Stimulated activated CD4-positive, alpha-beta T cell treated with anti-CD3 and anti-CD28 coated beads, TNF-alpha, amount 100 ng/mL, for 24 hours (primary cell): ENCODE measurements around the gene MACF1.
"Not testable (repeated sequence)": the region's sequence is repeated elsewhere in the genome, so short reads cannot be mapped to it uniquely, and the experiment has no call there.

ENCODE experiments used
- DNase-seq, 3 experiments: peaks; one replicate each; pipeline ENCODE4 v3.0.0-alpha.2; 2020; ENCODE audit warnings: low read depth in 3 of 3

Gene MACF1

DNA sequence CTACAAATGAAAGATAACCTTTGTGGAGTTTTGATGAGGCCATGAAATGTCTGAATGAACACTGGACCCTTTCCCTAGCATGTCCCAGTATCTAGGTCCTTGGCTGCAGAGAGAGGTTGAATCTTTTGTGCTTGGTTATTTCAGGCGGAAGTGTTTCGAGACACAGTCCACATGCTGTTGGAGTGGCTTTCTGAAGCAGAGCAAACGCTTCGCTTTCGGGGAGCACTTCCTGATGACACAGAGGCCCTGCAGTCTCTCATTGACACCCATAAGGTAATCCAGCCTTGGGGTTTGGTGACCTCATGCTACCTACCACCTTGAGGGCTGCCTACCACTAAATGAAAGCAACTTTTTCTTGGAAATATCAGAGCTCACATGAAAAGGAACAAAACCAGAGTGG lies 248.0 kb downstream of the MACF1 start:
- DNase-seq, result no peak

GRCh38 chr1:39453603-39454002 lies 249.1 kb downstream of the MACF1 start:
- DNase-seq, result no peak

- DNase-seq, result no peak
Measured at GRCh38 chr1:39458991-39459390, 254.5 kb downstream of the MACF1 start.

DNA sequence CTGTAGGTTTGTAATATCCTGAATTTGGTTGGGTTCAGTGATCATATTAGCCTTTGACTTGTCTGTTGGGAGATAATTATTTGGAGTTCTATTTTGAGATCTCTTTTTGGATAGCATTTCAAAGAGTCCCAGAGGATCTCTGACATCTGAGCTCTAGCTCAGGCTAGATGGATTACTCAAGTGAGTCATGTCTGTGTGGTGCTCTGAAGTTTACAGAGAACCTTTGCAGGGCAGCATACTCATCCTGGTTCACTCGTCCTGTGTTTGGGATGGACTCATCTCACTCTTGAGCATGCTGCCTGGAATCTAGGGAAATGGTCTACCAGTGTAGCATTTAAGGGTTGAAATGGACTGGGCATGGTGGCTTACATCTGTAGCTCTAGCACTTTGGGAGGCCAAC lies 257.6 kb downstream of the MACF1 start:
- DNase-seq, result no peak

- DNase-seq, result no peak
Measured at GRCh38 chr1:39466413-39467107, 262.1 kb downstream of the MACF1 start.

DNA sequence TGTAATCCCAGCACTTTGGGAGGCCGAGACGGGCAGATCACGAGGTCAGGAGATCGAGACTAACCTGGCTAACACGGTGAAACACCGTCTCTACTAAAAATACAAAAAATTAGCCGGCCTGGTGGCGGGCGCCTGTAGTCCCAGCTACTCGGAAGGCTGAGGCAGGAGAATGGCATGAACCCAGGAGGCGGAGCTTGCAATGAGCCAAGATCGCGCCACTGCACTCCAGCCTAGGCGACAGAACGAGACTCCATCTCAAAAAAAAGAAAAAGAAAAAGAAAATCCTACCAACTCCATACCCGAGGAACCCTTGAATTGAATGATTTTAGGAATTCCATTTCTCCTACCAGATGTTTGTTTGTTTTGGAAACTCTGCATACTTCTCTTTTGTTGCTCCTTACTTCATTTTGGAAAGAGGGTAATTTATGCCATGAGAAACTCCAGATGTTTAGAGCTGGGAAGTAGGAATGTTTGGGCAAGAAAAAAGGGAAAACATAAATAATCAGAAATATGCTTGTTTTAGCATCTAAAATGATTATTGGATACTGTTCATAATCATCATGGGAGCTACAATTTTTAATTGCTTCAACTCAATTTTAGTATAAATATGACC lies 262.7 kb downstream of the MACF1 start:
- DNase-seq, result not testable (repeated sequence)

DNA sequence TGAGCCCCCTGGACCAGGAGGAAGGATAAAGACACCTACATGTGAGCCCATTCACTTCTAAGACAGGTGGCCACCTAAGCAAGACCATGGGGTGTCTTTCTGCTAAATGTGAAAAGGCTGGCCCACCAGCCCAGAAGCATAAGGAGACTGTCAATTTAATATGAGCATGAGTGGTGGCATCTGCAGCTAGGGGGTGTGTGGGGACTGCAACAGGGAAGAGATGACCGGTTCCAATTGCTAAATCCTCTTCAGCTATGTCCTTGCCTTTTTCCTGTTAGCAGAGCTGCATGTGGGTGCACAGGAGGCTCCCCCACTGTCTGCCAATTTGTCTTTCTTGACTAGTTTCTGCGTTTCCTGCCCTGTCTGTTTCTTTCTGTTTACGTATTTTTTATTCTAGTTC lies 264.7 kb downstream of the MACF1 start:
- DNase-seq, result no peak

DNA sequence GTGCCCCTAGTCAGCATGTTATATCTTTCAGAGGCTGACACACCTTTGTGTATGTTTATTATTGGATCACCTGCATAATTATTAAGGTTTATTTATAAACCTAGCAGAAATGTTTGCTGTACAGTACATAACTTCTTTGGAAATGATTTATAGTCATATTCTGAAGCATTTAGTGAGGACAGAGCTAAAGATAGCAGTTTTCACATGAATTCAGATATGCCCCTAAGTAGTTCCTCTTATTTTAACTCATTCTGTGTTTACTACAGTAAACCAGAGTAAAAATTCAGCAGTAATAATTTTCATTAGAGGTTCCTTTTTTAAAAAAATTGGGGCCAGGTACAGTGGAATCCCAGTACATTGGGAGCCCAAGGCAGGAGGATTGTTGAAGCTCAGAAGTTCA lies 265.5 kb downstream of the MACF1 start:
- DNase-seq, result no peak

DNA sequence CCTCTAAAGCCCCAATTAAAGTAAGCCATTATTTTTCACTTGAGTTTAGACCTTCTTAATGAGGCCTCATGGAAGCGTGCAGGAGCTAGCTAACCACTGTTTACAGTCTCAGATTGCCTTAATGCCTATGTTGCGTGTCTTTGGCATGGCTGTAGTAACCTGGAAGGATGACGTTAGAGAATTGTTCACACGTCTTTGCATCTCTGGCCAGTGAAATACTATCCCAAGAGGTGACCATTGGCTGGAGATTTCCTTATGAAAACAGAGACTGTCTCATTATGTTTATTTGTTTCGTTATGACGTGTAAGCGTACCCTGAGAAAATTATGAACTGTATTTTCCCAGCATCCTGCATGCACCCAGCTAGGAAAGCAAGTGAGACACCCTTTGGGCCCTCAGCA lies 268.3 kb downstream of the MACF1 start:
- no peak for DNase-seq

- no peak for DNase-seq
Measured at GRCh38 chr1:39473324-39473723, 268.8 kb downstream of the MACF1 start.

GRCh38 chr1:39474810-39475209 lies 270.3 kb downstream of the MACF1 start:
- DNase-seq, result no peak

- not testable (repeated sequence) for DNase-seq
Measured at GRCh38 chr1:39475551-39475950, 271.1 kb downstream of the MACF1 start.

GRCh38 chr1:39478126-39478915 lies 273.8 kb downstream of the MACF1 start:
- no peak for DNase-seq

DNA sequence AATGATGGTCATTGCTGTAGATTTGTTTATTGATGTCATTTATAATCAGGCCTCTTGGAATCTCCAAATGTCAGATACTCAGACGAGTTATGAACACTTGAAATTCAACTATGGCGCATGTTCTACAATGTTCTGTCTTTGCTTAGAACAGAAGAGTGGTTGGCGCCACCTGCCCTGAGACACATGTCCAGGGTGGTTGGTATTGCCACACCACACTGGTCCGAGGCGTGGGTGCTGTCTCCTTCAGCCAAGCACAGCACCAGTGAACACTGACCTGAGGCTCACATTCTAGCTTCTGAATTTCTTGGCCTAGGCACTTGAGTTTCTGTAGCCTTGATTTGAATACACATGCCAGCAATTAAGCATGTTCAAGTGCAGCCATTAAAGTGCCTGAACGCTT lies 276.8 kb downstream of the MACF1 start:
- DNase-seq, result no peak

DNA sequence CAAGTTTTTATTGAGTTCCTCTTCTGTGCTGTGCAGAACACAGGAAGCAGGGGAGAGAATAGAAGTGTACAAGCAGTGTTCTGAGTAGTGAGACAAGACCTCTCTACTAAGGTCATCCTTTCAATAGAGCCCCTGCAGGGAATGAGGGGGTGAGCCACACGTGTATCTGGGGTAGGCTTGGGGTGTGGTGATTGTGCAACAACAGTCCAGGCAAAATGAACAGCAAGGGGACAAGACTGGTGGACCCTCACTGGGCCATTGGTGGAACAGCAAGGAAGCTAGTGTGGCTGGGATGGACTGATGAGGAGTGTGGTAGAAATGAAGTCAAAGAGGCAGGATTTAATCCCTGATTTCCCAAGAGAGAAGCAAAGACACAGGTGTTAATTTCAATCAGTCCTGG lies 278.8 kb downstream of the MACF1 start:
- DNase-seq, result no peak

- no peak for DNase-seq
Measured at GRCh38 chr1:39484564-39484963, 280.1 kb downstream of the MACF1 start.

DNA sequence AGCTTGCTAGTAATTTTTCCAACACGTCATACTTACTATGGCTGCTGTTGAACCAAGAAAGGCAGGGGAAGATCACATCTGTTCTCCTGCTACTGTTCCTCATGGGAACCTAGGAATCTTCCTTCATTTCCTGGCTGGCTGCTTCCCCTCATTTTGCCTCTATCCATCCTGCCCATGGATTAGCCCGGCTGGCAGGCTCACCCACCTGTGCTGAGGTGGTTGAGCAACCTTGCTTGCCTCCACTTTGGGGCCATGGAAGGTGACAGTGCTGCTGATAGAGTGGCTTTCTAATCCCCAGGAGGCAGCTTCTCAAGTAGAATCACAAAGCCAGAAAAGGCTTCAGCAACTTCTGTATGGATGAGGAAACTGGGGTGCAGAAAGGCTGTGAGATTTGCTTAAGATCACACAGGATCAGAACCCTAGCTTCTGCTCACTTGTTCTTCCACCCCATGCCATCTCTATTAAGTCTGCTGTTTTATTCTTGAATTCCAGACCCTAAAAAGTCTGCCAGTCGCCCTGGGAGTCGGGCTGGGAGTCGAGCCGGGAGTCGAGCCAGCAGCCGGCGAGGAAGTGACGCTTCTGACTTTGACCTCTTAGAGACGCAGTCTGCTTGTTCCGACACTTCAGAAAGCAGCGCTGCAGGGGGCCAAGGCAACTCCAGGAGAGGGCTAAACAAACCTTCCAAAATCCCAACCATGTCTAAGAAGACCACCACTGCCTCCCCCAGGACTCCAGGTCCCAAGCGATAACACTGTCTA lies 280.7 kb downstream of the MACF1 start:
- no peak for DNase-seq

DNA sequence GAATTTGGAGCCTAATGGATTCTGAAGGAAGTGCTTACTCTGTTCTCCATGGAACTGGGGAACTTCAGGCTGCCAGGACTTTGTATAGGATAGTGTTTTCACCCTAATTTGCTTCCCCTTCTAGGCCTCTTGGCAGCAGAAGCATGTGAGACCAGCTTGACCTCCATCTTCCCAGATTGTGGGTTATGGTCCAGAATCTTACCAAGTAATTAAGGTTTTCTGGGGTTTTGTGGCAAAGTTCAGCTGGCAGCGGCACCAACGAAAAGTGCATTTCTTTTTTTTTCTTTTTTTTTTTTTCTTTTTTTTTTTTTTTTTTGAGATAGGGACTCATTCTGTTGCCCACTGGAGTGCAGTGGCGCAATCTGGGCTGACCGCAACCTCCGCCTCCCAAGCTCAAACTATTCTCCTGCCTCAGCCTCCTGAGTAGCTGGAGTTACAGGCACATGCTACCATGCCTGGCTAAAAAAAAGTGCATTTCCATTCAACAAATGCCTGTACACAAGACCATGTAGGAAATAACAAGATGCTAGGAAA lies 283.6 kb downstream of the MACF1 start:
- DNase-seq, result no peak

DNA sequence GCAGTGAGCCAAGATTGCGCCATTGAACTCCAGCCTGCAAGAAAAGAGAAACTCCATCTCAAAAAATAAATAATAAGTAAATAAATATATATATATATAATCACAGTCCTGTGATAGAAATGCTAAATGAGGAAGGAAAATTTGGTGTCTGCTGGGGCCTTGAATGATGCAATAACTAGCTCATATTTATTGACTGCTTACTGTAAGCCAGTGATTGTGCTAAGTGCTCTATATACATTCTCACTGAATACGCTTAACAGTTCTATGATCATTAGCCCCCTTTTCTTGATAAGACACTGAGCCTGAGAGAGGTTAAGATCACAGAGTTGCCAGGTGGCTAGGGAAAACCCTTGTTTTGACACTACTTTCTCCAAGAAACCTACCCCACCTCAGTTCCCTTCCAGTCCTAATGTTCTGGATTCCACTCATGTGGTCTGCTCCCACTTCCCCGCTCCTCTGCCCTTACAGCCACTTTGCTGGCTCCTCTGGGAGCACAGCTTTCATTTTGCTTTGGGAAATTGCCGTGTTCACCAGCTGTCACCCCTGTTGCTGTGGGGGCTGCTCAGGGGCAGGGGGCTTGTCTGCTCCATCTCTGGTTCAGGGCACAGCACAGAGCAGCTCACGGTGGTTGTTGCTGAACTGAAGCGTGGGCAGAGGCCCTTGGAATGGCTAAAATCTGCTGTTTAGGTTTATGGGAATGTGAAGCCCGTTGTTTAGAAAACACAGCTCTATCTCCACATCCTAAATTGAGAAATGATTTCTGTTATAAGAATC lies 284.5 kb downstream of the MACF1 start:
- DNase-seq, result no peak

DNA sequence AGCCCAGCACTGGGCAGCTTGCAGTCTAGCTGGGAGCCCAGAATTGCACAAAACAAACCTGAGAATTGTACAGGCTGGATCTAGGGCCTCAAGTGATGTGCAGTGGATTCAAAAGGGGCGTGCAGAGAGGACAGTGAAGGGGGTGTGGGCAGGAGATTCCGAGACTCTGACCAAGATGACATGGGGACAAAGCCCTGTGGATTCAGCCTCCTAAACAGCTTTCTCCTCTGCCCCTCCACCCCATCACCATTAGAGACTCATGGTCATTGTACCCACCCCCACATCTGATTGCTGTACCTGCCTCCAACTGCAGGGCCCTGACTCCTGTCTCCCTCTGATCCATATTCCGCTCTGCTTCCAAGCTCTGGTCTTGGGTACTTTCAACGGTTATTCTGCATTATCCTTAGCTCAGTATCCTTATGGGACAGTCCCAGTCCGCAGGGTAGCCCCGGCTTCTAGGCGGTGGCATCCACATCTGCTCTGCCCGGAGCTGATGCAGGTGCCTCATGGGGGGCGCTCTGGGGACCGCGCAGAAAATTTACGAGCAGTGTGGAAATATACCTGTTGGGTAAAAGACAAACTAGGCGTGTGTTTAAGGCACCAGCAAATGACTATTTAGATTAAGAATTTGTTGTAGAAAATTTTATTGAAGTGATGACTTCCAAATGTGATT lies 285.2 kb downstream of the MACF1 start:
- DNase-seq, result no peak
